GM19463 (cell line): ENCODE measurements around the gene ATP8B3.
"Not testable (repeated sequence)": the region's sequence is repeated elsewhere in the genome, so short reads cannot be mapped to it uniquely, and the experiment has no call there.

Experiments used
- ATAC-seq: cut with Tn5 transposase; IDR thresholded peaks from one replicate; pipeline ENCODE4 v1.9.1; 2021; ENCODE audit warnings: mild to moderate bottlenecking, moderate library complexity; ENCODE audit not compliant: unreplicated experiment

ATP8B3 gene

DNA sequence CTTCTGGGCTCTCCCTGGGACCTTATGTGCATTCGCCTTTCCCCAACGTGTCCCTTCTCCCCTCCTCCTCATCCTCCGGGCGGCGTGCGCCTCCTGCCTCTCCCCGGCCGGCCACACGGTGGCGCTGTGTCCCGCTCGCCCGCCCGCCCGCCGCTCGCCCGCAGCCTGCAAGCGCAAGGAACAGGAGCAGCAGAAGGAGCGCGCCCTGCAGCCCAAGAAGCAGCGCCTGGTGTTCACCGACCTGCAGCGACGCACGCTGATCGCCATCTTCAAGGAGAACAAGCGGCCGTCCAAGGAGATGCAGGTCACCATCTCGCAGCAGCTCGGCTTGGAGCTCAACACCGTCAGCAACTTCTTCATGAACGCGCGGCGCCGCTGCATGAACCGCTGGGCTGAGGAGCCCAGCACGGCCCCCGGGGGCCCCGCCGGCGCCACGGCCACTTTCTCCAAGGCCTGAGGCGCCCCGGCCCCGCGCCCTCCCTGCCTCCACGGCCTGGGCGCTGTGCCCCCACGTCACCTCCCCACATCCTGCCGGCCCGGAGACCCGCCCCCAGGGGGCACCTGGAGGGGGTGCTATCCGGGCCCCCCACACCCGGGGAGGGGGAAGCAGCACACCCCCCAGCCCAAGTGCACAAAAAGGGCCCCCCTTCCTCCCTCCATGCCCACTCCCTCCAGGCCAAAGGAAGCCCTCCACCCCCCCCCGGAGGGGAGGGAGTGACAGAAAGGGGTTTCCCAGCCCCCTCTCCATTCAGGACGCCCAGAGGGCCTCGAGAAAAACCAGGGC lies 36.9 kb downstream of the ATP8B3 start:
- no peak for ATAC-seq

DNA sequence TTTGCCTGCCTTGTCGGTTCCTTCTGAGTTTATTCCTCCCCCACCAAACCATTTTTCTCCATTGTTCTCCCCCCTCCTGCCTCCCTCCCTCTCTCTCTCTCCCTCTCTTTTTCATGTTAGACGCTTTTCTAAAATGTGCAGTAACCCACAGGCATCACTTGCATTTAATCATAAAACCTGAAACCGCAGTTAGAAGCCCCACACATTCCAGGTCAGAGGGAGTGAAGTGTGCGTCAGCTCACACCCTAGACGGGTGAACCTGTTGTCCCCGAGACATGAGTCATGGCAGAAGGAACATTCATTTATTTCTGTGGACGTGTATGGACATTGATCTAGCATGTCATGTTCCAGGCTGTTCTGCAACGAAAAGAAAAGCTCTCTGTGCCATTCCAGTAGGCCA lies 38.9 kb downstream of the ATP8B3 start:
- no peak for ATAC-seq

DNA sequence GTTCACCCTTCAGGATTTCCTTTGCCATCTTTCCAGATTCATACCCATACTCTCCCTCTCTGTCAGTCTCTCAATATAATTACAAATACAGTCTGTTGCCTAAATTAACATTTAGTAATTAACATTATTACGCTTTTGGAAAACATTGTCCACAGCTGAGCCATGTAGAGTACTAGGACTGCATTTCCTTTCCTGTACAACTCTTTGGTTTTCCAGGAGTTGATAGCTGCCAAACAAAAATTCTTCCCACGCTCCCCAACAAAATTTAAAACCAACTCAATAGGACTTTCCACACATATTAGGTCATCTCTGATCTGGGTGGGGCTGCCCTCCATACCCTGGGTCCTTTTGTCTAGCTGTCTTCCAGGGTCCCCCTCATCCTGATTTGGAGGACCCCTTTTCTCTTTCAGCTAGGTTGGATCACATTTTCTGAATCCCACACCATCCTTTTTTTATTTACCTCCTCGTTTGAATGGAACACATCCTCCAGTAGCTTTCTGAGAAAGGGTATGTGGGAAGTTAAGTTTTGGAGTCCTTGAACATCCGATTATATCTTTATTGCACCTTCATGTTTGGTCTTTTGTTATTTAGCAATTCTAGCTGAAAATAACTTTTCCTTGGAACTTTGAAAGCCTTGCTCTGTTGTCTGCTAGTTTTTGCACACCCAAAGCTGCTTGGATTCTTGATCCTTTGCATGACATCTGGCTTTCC lies 41.1 kb downstream of the ATP8B3 start:
- ATAC-seq: no peak

DNA sequence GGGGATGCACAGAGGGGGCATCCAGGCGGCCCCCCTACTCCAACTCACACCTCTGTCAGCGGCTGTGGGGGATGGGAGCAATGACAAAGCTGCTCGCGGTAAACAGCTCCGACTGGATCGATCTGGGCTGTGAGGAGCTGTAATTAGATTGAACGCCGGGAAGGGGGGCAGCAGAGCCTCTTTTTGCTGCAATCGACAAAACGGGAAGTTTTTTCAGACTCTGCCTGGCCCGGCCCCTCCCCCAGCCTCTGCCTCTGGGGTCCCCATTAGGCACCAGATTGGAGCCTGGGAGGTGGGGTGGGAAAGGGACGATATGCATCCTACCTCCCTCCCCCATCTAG lies 42.5 kb downstream of the ATP8B3 start:
- ATAC-seq: no peak

DNA sequence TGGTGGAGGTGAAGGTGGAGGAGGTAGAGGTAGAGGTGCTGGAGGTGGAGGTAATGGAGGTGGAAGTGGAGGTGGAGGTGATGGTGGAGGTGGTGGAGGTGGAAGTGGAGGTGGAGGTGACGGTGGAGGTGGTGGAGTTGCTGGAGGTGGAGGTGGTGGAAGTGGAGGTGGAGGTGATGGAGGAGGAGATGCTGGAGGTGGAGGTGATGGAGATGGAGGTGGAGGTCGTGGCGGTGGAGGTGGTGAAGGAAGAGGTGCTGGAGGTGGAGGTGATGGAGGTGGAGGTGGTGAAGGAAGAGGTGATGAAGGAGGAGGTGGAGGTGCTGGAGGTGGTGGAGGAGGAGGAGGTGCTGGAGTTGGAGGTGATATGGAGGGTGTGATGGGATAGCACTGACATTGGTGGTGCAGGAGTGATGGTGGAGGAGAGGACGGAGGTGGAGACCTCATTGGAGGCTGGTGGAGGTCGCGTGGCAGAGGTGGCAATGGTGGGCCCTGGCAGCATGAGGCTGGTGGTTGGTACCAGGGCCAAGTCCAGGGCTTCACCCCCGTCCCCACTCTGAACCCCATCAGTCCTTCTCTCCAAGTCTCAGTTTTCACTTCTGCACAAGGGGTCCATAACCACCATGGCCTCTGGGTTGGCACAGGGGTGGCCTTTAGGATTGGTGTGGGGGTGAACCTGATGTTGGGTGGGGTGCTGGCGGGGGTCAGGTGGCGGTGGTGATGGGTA lies 43.0 kb downstream of the ATP8B3 start:
- no peak for ATAC-seq

DNA sequence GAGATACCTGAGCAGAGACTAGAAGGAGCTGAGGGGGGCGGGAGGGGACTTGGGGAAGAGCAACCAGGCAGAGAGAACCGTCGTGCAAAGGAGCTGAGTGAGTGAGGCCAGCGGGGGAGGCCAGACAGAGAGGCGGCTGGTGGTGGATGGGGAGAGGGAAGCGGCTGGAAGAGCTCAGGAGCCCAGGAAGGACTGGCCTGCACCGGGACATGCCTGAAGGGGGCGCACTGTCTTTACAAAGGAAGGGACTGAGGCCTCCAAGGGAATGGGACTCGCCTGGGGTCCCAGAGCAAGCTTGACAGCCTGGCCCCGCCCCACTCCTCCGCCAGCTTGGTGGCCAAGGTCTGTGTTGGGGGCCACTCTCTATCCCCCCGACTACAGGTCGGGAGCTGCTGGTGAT lies 43.8 kb downstream of the ATP8B3 start:
- no peak for ATAC-seq

DNA sequence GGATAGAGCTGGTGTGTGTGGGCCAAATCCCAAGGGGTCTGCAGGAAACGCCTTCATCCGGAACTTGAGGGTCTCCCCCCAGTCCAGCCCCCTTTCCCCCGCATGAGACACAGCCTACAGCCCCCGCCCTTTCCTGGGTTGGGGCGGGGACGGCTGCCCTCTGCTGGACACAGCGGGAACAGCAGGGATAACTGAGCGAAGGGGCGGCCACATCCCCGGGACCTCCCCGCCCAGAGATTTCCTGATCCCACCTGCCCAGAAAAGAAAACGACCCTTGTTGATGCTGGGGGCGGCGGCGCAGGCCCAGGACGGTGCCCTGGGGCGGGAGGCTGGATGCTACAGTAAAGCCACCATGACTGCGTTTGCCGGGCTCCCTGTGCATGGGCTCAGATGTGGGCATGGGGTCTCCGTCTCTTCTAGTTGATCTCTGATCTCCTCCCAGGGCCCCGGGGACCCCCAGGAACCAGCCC lies 44.6 kb downstream of the ATP8B3 start:
- ATAC-seq: no peak

DNA sequence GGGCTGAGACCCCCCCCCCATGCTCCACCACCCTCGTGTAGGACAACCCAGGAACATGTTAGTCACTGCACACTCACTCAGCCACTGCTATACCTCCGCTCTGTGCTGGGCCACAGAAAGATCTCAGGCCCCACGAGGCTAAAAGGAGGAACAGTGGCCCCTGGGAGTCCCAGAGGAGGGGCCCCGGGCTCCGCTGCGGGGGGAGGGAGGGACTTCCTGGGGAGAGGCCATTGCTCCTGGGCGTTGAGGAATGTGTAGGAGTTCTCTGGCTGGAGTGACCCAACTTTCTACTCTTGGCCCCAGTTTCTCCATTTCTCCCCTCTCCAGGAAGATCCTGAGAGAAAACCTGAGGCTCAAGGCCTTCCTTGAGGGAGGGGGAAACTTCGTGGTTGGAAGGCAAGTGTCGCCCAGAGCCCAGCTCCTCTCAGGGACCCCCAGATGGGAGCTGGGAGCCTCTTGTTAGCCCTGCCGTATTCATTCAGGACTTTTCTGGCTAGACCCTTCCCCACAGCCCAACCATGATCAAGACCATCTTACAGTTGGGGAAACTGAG lies 45.2 kb downstream of the ATP8B3 start:
- ATAC-seq: no peak

DNA sequence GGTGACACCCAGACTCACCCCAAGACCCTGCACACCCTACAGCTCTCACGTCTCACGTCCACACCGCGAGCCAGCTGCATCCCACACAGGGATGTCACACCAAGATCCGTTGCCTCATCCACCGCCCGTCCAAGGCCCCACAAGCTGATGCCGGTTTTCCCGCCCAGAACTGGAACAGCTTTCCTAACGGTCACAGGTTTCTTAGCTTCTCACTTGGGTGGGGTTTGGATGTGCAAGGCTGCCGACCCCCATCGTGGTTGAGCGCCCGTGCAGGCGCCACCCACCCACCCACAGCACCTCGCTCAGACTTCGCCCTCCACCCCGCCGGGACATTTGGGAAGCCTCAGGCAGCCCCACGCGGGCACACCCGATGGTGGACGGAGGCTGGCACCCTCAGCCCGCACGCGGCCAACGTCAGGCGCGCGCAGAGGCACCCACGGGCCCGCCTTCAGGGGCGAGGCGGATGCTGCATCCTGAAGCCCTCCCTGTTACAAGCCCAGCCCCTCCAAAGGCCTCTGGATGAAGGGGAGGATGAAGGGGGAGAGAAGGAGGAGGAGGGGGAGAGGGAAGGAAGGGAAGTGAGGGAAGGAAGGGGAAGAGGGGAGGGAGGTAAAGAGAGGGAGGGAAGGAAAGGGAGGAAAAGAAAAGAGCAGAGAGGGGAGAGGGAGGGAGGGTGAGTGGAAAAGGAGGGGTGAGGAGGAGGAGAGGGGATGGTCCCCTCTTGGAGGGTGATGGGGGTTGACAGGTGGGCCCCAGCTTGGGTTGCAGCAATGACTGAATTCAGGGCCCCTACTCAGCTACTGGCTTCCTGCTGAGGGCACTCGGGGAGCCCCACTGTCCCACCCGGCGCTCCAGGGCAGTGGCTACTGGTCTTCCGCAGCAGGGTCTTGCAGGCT lies 45.9 kb downstream of the ATP8B3 start:
- ATAC-seq: no peak

DNA sequence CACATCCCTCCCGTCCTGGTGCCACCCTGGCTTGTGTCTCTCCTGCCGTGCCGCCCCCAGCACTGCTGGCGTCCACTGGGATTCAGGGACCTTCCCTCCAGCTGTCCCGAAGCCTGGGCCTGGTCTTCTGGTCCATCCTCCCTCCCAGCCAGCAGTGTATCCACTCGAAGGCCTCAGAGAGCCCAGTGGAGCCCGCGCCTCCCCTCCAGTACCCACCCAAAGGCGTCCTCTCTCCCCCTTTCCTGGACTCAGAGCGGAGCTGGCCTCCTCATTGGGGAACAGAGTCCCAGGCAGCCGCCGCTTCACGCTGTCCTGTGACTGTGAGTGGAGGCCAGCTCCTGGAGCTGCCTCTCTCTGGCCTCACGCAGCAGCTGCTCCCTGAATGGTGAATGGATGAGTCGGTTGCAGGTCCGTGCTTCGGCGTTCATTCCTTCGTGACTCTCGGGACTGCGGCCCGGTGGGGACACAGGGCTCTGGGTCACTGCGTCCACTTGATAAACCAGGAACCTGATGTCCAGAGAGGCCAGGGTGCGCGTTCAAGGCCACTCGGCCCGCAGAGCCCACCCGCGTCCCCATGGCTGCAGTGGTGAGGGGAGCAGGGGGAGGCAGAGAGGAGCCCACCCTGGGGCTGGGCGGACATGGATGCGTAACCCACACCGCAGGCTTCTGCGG lies 46.7 kb downstream of the ATP8B3 start:
- ATAC-seq: no peak

DNA sequence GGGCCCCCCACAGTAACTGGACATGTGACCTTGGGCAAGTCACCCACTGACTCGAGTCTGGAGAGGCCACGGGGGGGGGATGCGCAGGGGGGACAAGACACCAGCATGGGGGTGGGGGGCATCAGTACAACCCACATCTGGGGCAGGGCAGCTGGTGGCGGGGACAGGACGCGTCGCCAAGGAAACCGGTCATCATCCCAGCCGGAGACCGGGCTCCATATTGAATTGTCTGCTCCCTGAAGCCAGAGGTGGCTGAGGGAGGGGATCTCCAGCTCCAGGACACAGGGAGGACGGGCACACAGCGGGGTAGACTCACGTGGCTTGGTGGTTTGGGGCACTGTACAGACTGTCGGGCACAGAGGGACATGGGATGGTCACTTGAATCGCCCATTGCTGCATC lies 47.3 kb downstream of the ATP8B3 start:
- ATAC-seq: no peak

DNA sequence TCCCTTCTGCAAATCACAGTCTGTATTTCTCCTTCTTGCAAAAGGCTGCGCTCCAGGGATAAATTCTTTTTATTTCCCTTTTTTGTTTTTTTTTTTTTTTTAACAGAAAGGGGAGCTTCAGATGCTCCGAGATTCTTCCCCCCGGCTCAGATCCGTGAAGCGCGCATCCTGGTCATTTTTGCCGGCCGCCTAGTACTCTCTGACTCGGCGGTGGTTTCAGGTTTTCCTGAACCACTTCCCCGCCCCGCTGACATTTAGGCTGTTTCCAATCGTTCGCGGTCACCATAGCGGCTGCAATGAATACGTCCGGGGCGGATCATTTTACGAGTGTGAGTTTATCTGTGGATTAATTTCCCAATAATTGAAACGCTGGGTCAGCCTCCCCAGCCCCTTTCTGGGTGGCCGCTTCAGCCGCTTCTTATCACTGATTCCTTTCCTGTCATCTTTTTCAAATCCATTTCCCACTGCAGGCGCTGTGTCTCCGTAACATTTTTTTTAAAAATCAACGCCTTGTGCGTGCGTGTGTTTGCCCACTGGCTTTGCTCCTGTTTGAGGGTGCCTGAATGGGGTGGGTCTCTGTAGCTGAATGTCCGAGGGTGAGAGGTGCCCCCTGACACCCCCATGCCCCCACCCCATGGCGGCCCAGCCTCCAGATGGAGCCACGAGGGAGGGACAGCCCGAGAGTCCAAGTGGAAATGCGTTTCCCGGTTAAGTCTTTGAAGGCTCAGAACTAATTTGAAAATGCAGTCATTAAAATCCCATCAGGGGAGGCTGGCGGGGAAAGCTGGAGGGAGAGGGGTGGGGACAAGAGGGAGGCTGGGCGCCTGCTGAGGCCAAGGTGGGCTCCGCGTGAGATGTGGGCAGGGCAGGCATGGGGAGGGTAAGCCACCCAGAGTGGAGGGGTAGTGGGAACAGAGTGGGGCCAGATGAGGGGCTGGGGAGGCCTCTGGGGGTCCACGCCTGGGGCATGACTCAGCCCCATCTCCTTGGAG lies 48.1 kb downstream of the ATP8B3 start:
- no peak for ATAC-seq

DNA sequence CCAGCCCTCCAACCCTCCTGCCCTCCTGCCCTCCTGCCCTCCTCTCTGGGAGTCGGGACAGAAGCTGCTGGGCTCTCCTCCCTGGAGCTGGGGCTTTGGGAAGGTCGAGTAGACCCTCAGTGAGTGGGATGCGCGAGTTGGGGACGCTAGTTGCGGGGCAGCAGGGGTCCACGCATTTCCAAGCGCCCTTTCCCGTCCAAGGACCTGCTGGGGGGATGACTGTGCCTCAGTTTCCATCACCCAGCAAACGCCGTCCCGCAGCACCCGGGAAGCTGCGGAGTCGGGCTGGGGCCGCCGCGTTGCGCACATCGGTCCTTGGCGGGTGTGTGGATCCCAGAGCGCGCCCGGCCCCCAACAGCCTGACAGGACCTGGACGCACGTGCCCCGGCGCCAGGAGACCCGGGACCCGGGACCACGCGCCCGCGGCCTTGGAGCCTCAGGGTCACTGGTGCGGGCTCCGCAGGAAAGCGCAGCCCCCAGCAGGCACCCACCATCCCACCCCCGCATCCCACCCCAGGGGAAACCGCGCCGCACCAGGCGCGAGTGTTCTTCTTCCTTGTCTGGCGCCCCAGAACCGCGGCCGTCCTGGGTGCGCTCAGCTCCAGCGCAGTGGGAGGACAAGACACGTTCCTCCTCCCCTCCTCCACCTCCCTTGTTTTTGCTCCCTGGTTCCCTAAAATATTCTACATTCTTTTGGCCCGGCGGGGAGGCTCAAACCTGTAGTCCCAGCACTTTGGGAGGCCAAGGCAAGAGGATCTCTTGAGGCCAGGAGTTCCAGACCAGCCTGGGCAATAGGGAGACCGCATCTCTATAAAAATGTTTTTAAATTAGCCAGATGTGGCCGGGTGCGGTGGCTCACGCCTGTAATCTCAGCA lies 49.6 kb downstream of the ATP8B3 start:
- no peak for ATAC-seq

DNA sequence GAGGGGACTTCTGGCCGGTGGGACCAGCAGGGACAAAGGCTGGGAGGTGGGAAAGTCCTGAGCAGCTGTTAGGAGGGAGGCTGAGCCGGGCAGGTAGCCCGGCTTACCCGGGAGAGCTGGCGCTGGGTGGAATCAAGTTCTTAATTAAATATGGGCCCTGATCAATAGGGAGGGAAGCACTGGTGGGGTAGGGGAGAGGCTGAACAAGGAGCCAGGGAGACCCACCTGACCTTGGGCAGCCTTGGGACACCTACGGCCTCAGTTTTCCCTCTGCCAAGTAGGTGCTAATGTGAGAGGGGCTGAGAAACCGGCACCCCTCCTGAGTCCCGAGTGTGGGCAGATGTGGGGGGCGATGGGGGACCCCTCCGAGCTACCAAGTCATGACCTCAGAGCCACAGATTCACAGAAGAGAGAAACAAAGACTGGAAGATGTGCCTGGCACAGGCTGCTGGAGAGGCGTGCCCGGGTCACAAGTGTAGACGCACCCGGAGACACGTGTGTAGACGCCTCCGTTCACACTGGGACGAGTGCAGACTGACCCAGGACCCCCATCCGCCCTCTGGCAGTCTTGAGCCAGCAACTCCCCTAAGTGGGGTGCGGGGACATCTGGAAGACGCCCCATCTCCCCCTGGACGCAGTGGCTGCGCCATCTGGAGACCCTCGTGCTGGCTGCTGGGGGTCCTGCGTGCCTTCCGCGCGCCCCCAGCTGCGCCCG lies 50.4 kb downstream of the ATP8B3 start:
- ATAC-seq: no peak

DNA sequence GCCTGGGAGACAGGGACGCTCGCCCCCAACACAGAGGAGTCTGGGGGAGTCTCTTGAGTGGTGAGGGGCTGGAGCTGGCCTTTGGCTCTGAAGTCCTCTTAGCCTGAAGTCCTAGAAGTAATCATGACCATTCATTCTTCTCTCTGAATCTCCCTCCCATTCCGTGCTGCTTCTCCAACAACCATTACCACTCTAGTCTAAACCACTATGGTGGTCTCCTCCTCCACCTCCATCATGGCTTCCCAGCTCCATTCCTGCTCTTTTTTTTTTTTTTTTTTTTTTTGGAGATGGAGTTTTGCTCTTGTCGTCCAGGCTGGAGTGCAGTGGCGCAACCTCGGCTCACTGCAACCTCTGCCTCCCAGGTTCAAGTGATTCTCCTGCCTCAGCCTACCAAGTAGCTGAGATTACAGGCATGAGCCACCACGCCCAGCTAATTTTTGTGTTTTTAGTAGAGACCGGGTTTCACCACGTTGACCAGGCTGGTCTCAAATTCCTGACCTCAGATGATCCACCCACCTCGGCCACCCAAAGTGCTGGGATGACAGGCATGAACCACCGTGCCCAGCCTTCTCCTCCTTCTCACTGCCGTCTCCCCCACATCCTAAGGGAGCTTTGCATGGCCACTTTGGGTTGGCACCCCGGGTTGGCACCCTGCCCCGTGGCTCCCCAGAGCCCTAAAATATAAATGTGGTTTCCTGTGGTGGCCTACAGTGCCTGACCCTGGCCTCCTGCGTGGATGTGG lies 51.1 kb downstream of the ATP8B3 start:
- ATAC-seq: not testable (repeated sequence)

DNA sequence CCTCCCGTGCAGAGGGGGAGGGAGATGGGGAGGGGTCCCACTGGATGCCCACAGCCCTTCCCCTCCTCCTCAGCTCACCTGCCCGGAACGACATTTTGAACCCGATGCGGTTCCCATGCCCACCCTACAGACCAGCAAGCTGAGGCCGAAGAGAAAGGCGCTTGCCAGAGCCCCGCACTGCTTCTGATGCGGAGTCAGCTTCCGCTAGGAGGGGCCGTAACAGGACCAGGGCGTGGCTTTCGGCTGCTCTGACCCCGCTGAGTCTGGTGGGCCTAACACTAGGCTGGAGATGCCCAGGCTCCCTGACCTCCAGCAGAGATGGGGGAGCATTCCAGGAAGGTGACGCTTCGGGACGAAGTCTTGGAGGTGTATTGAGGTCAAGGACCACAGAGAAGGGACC lies 52.1 kb downstream of the ATP8B3 start:
- ATAC-seq: no peak
